GM23338 (cell line): ENCODE data around the gene KBTBD12.

ENCODE experiments used
- POLR2AphosphoS5 ChIP-seq: IDR thresholded peaks from 2 replicates; pipeline ENCODE4 v1.6.1; 2016; ENCODE audit warnings: antibody characterized with exemption, low read depth
- TF ChIP-seq, protein P1 (sequence below), 2 experiments: fragments of 200-600 bp in 1 of 2; sonication (generic) in 1 of 2; conservative IDR thresholded peaks; 2 replicates each; pipeline versions ENCODE4 v1.5.1 to v1.6.1; 2016 to 2017; ENCODE audit warnings: antibody characterized with exemption in 2 of 2, low read depth in 2 of 2, mild to moderate bottlenecking in 2 of 2, moderate library complexity in 1 of 2

DNA sequence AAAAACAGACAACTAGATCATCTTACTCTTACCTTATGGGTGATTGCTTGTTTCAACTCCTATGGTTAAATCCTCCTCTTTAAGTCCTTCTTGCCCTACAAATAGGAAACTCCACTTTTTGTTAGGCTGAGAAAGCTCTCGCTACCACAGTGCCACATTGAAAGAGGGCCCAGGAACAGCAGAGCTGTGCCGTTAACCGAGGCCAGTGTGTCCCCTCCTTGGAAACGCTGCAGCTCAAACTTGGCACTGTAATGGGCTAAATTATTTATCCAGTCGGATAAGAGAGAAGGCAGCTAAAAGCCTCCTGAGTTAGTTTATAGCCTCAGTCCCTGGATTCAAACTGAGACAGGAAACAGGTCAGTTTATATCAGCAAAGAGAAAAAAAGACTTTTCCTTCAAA, 46.1 kb downstream of the KBTBD12 start:
- TF ChIP-seq, protein P1, sequence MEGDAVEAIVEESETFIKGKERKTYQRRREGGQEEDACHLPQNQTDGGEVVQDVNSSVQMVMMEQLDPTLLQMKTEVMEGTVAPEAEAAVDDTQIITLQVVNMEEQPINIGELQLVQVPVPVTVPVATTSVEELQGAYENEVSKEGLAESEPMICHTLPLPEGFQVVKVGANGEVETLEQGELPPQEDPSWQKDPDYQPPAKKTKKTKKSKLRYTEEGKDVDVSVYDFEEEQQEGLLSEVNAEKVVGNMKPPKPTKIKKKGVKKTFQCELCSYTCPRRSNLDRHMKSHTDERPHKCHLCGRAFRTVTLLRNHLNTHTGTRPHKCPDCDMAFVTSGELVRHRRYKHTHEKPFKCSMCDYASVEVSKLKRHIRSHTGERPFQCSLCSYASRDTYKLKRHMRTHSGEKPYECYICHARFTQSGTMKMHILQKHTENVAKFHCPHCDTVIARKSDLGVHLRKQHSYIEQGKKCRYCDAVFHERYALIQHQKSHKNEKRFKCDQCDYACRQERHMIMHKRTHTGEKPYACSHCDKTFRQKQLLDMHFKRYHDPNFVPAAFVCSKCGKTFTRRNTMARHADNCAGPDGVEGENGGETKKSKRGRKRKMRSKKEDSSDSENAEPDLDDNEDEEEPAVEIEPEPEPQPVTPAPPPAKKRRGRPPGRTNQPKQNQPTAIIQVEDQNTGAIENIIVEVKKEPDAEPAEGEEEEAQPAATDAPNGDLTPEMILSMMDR (conservative IDR thresholded peaks at IDR 0.05; ENCODE audit: low read depth in 2 of 2), result no peak
- TF ChIP-seq POLR2AphosphoS5, result no peak
